HG03432 (cell line): Measurements from ENCODE around the gene MAP1LC3A.

Experiments used
- ATAC-seq: cut with Tn5 transposase; IDR thresholded peaks from one replicate; pipeline ENCODE4 v1.9.1; 2021; ENCODE audit warnings: mild to moderate bottlenecking, moderate library complexity; ENCODE audit not compliant: unreplicated experiment

The MAP1LC3A gene

GRCh38 chr20:34547844-34548613, 10.5 kb upstream of the MAP1LC3A start:
- ATAC-seq: no peak

- no peak for ATAC-seq
Measured at GRCh38 chr20:34549291-34549928, 9.1 kb upstream of the MAP1LC3A start.

- no peak for ATAC-seq
Measured at GRCh38 chr20:34549929-34550305, 8.6 kb upstream of the MAP1LC3A start.

- no peak for ATAC-seq
Measured at GRCh38 chr20:34552569-34552968, 5.9 kb upstream of the MAP1LC3A start.

- no peak for ATAC-seq
Measured at GRCh38 chr20:34553366-34553867, 5.1 kb upstream of the MAP1LC3A start.

- no peak for ATAC-seq
Measured at GRCh38 chr20:34557936-34558319, 590 bp upstream of the MAP1LC3A start.

- no peak for ATAC-seq
Measured at GRCh38 chr20:34559311-34560140, 1.0 kb downstream of the MAP1LC3A start.

- no peak for ATAC-seq
Measured at GRCh38 chr20:34560141-34560523, 1.6 kb downstream of the MAP1LC3A start.

- ATAC-seq: no peak
Measured at GRCh38 chr20:34560614-34561013, 2.1 kb downstream of the MAP1LC3A start.

GRCh38 chr20:34561661-34562060, 3.1 kb downstream of the MAP1LC3A start:
- ATAC-seq: no peak

- no peak for ATAC-seq
Measured at GRCh38 chr20:34562641-34563040, 4.1 kb downstream of the MAP1LC3A start.

- ATAC-seq: no peak
Measured at GRCh38 chr20:34564833-34565232, 6.3 kb downstream of the MAP1LC3A start.

GRCh38 chr20:34566978-34567891, 8.7 kb downstream of the MAP1LC3A start:
- no peak for ATAC-seq

- ATAC-seq: no peak
Measured at GRCh38 chr20:34567892-34568865, 9.7 kb downstream of the MAP1LC3A start.

GRCh38 chr20:34569598-34569997, 11.1 kb downstream of the MAP1LC3A start:
- ATAC-seq: no peak

- ATAC-seq: no peak
Measured at GRCh38 chr20:34570859-34571306, 12.4 kb downstream of the MAP1LC3A start.

GRCh38 chr20:34571753-34572152, 13.2 kb downstream of the MAP1LC3A start:
- ATAC-seq: no peak

GRCh38 chr20:34573541-34574300, 15.2 kb downstream of the MAP1LC3A start:
- no peak for ATAC-seq
